IPS-NIHi7 (cell line): Measurements from ENCODE around the gene RPS6KC1.
"Not testable (repeated sequence)": the region's sequence is repeated elsewhere in the genome, so short reads cannot be mapped to it uniquely, and the experiment has no call there.

ENCODE experiments used
- DNase-seq: peaks from one replicate; pipeline ENCODE4 v3.0.0; 2012; ENCODE audit warnings: mixed read lengths; ENCODE audit errors: extremely low spot score

Gene RPS6KC1

GRCh38 chr1:213106298-213106697 is 55.3 kb downstream of the RPS6KC1 start:
- no peak for DNase-seq

DNA sequence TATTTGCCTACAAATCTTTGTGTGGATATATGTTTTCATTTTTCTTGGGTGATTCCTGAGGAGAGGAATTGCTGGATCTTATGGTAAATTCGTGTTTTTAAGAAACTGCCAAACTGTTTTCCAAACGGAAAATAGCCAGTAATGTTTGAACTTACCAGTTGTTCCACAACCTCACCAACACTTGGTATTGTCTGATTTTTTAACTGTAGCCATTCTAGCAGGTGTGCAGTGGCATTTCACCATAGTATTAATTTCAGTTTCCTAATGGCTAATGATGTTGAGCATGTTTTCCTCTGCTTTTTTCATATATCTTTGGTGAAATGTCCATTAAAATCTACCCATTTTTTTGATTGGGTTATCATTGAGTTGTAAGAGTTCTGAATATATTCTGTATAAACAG is 56.6 kb downstream of the RPS6KC1 start:
- no peak for DNase-seq

DNA sequence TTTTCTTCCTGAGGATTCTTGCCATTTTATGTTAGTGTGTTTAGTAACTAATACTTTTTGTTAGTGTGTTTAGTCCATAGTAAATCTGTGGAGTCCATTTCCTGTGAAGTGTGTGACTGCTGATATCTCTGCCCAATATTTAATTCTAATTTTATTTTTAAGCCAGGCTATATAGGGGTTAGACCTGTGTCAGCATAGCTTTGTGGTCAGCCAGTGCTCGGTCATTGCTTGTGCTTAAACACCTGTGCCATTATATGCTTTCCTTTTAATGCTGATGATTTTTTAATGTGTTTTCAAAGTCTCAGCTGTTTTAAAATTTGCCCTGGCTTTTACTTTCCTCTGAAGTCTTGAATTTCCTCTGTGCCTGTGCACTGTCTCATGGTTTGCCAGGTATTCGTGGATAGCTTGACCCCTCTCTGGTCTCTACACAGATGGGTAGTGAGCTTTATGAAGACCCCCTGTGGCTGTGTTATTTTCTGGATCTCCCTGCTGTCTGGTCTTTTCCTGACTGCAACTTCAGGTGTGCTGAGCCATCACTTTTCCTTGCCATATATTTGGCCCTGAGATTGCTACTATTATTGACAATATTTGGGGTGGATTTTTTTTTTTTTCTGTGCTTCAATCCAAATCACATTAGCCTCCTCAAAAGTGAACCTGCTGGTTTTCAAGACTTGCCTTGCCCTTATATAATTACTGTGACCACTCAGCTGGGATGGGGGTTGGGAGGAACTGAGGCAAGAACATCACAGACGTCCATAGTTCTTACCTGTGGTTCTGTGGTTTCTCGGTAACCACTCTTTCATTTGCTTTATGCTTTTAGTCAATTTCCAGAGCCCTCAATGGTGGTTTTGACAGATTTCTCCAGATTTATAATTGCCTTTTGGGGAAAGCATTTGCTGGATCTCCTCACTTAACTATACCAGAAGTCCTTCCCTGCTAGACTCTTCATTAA is 59.6 kb downstream of the RPS6KC1 start:
- DNase-seq, result peak; percentile 9

- DNase-seq, result no peak
Measured at GRCh38 chr1:213111502-213111901, 60.5 kb downstream of the RPS6KC1 start.

DNA sequence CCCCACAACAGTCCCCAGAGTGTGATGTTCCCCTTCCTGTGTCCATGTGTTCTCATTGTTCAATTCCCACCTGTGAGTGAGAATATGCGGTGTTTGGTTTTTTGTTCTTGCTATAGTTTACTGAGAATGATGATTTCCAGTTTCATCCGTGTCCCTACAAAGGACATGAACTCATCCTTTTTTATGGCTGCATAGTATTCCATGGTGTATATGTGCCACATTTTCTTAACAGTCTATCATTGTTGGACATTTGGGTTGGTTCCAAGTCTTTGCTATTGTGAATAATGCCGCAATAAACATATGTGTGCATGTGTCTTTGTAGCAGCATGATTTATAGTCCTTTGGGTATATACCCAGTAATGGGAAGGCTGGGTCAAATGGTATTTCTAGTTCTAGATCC is 61.7 kb downstream of the RPS6KC1 start:
- not testable (repeated sequence) for DNase-seq

DNA sequence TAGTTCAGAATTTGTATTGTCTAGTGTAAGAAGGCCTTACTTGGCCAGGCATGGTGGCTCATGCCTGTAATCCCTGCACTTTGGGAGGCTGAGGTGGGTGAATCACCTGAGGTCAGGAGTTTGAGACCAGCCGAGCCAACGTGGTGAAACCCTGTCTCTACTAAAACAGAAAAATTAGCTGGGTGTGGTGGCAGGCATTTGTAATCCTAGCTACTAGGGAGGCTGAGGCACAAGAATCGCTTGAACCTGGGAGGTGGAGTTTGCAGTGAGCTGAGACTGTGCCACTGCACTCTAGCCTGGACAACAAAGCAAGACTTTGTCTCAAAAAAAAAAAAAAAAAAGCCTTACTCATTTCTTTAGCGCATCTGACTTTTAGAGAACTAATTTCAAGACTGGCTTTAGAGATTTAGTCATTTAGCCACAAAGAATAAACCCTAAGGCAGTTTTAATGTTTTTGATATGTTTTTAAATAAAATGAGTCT is 66.7 kb downstream of the RPS6KC1 start:
- DNase-seq, result not testable (repeated sequence)

- no peak for DNase-seq
Measured at GRCh38 chr1:213119794-213120193, 68.8 kb downstream of the RPS6KC1 start.

DNA sequence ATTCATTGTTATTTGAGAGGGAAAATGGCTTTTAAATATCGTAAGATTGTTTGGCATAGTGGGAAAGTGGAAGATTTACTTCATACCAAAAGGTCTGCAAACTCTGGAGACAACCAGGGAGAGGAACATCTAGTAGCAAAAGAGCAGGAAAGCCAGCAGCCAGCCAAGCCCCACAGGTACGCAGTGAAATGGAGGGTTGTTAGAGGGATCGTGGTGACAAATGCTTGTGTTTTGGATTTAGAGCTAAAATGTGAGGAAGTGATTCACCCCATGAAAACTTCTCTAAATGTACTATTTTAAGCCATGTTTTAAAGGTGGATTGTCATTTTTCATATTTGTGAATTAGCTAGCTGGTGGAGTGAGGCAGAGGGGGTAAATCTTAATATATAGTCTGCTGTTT is 69.3 kb downstream of the RPS6KC1 start:
- DNase-seq, result no peak

DNA sequence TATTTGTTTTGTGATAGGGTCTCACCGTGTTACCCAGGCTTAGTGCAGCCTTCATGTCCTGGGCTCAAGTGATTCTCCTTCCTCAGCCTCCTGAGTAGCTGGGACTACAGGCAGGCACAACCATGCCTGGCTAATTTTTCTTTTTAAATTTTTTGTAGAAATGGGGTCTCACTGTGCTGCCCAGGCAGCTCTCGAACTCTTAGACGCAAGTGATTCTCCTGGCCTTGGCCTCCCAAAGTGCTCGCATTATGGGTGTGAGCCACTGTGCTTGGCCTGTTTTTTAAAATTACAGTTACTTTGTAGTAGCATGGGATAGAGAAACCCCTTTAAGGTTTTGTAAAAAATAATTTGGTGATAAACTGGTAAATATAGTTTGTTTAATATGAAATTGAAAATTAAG is 69.9 kb downstream of the RPS6KC1 start:
- no peak for DNase-seq

DNA sequence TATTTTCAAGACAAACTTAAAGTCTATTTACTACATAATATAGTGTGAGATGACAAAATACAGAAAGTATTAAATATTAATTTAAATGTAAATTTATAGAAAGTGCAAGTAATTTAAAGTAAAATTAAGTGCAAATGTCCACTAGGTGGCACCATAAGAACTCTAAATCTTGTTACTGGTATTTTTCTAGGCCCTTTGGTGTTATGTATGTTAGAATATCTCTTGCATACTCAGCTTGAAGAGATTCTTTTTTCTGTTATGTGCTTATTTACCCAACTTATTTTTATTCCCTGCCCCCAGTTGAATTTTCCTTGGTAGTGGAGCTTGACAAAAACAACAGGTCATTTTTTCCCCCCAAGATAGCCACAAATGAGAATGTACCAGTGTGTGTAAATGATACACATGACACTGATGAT is 71.5 kb downstream of the RPS6KC1 start:
- no peak for DNase-seq

DNA sequence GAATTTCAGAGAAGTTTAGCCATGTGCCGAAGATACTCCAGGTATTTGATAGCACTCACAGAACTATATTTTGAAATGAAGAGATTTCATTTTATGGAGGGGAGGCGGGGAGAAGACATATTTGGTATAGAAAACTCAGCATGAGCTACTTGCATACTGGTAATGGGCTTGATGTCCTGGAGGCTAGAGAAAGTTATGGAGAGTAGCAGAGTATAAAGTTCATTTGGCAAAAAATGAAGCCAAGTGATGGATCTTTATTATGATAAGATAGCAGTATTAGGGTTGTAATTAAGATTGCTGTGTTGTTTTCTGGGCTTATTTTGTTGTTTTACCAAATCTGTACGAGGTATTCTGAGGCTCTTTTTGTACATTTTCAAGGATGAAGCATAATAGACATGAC is 72.0 kb downstream of the RPS6KC1 start:
- no peak for DNase-seq

DNA sequence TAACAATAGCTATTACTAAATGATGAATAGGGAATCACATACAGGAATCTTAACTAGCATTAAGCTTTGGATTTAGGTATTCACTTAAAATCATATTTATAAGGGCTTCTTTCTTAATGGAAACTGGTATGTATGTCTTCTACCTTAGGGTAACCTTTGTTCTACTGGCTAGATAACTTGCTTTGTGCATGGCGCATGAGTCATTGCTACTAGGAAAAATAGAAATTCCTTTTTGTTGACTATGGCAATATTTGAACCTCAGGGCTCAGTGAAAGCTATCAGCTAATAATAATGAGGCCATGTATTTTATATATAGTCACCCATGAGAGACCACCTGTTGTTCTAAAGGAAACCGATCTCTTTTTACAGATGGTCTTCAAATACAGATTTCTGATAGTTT is 72.5 kb downstream of the RPS6KC1 start:
- DNase-seq, result no peak

DNA sequence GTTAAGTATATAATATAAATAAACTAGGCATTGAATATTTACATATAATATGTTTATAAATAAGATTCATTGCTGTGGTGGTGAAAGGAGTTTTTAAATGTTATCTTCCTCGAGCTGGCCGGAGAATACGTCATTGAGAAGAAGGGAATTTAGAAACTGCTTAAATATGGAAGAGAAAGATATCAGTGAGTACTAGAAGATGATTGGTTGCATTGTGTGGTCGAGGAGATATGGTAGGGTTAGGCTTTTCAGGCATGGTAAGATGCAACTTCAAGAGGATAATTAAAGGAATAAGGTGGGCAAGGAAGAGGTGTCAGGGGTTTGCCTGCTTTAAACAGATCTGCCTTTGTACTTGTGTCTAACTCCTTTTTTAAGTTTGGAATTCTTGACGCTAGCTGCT is 73.5 kb downstream of the RPS6KC1 start:
- DNase-seq, result no peak

DNA sequence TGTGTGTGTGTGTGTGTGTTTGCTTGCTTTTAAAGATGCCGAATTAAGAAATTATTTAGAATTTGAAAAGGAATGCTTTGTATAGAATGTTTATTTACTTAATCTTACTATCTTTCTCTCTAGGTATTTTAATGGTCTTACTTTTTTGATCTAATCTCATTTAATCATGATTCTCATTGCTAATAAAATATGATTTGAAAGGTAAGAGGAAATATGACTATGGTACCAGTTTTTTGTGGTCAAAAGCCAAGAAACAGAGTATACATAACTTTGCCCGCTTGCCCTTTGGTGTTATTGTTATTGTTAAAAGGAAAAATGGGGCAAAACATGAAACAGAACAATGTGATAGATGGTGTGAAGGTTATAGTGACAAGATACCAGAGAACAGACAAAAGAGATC is 74.6 kb downstream of the RPS6KC1 start:
- DNase-seq, result no peak

GRCh38 chr1:213127074-213127473 is 76.0 kb downstream of the RPS6KC1 start:
- no peak for DNase-seq

GRCh38 chr1:213131851-213132655 is 81.0 kb downstream of the RPS6KC1 start:
- DNase-seq, result no peak

GRCh38 chr1:213135572-213135971 is 84.5 kb downstream of the RPS6KC1 start:
- no peak for DNase-seq

DNA sequence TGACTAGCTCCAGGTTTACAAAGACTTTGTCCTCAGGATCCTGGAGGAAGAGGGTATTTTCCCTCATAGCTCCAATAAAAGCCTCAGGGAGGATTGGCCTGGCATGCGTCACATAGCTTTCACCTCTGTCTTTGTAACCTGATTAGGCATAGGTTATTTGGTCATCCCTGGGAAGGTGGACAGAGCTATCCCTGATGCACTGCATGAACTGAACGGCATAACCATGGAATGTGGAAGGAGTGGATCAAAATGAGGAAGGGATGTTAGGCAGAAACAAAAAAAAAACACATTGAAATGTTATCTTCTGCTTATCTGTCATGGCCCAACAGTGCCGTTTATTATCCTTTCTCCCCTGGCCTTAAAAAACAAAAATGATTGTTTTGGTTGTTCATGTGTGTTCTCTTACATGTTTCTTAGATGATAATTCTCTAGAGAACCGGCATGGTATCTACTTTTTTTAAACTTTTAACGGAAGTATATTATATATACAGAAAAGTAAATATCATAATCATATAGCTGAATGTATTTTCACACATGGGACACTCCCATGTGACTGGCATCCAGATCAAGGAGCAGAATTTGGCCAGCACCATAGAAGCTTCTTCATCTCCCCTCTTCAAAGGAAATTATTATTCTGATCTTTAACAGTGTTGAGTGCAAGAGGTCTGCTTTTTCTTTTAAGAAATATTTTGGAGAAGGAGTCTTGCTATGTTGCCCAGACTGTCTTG is 85.3 kb downstream of the RPS6KC1 start:
- peak; percentile 15 for DNase-seq

DNA sequence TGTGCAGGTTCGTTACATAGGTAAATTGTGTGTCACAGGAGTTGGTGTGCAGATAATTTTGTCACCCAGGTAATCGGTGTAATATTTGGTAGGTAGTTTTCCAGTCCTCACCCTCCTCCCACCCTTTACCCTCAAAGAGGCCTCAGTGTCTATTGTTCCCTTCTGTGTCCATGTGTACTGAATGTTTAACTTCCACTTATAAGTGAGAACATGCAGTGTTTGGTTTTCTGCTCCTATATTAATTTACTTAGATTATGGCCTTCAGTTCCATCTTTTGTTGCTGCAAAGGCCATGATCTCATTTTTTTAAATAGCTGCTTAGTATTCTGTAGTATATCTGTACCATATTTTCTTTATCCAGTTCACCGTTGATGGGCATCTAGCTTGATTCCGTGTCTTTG is 87.3 kb downstream of the RPS6KC1 start:
- no peak for DNase-seq

DNA sequence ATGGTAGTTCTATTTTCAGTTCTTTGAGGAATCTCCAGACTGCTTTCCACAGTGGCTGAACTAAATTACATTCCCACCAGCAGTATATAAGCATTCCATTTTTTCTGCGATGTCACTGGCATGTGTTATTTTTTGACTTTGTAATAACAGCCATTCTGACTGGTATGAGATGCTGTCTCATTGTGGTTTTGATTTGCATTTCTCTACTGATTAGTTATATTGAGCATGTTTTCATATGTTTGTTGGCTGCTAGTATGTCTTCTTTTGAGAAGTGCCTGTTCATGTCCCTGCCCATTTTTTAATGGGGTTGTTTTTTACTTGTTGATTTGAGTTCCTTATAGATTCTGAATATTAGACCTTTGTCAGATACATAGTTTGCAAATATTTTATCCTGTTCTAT is 87.9 kb downstream of the RPS6KC1 start:
- DNase-seq, result no peak

- no peak for DNase-seq
Measured at GRCh38 chr1:213148905-213149304, 97.9 kb downstream of the RPS6KC1 start.

- not testable (repeated sequence) for DNase-seq
Measured at GRCh38 chr1:213150090-213150489, 99.0 kb downstream of the RPS6KC1 start.
